Thyroid gland (tissue), 4 donors: ENCODE data around the gene TMEM8B. TPM values are rescaled to one million over a fixed set of nuclear protein-coding genes. Genes with fewer than 3 reads are reported as not detected.

ENCODE experiments used
- DNase-seq, 2 donors: peaks; one replicate each; pipeline ENCODE4 v3.0.0-alpha.2; 2019
- H3K27ac ChIP-seq, 3 donors: fragments of 200-600 bp; sonication (generic); 1 replicate in 2 of 3; 2 replicates in 1 of 3; pipeline ENCODE4 v1.5.1; 2016 to 2019; ENCODE audit warnings: mild to moderate bottlenecking in 1 of 3, moderate library complexity in 1 of 3
- H3K27me3 ChIP-seq: fragments of 200-600 bp; sonication (generic); one replicate; pipeline ENCODE4 v1.5.1; 2019
- H3K36me3 ChIP-seq, 2 donors: fragments of 200-600 bp; sonication (generic); one replicate each; pipeline ENCODE4 v1.5.1; 2016 to 2019
- H3K4me1 ChIP-seq, 2 donors: fragments of 200-600 bp; sonication (generic); one replicate each; pipeline ENCODE4 v1.5.1; 2017 to 2019
- H3K4me3 ChIP-seq, 3 donors: fragments of 200-600 bp; sonication (generic); replicated peaks in 1 of 3; 1 replicate in 2 of 3; 2 replicates in 1 of 3; pipeline ENCODE4 v1.5.1; 2016; ENCODE audit warnings: mild to moderate bottlenecking in 1 of 3
- H3K9me3 ChIP-seq: fragments of 200-600 bp; sonication (generic); one replicate; pipeline ENCODE4 v1.5.1; 2017
- POLR2A ChIP-seq, 2 donors: fragments of 450-650 bp; IDR thresholded peaks; one replicate each; pipeline ENCODE4 v1.6.1; 2017; ENCODE audit warnings: antibody characterized with exemption in 2 of 2, mild to moderate bottlenecking in 2 of 2, moderate library complexity in 1 of 2
- WGBS, 2 donors: methylation state at CpG; one replicate each; pipeline ENCODE4 v1.1.5; 2017; 5-methylcytosine and 5-hydroxymethylcytosine counted together
- intact Hi-C: fragments of 100-400 bp; cut with DNase I; formaldehyde crosslinking; loops from one replicate; pipeline ENCODE4 v1.15.1; 2023
- total RNA-seq, 4 donors: library from RNA; depleted of rRNA; stranded (reverse); fragments of >200 nt; gene quantifications; one replicate each; pipeline ENCODE4 v1.2.3, GENCODE V29; 2016
- TF ChIP-seq, protein P1 (sequence below), 6 experiments: fragments of 200-600 bp in 3 of 6; fragments of 450-650 bp in 3 of 6; sonication (generic) in 3 of 6; IDR thresholded peaks; one replicate each; pipeline ENCODE4 v1.5.1; 2016 to 2019; ENCODE audit warnings: antibody characterized with exemption in 6 of 6, mild to moderate bottlenecking in 2 of 6, inconsistent platforms in 1 of 6, moderate library complexity in 1 of 6

Gene TMEM8B
- total RNA-seq, 4 donors from 2014 or later, result 8.5 to 17.4 (median 15.8) TPM

DNA sequence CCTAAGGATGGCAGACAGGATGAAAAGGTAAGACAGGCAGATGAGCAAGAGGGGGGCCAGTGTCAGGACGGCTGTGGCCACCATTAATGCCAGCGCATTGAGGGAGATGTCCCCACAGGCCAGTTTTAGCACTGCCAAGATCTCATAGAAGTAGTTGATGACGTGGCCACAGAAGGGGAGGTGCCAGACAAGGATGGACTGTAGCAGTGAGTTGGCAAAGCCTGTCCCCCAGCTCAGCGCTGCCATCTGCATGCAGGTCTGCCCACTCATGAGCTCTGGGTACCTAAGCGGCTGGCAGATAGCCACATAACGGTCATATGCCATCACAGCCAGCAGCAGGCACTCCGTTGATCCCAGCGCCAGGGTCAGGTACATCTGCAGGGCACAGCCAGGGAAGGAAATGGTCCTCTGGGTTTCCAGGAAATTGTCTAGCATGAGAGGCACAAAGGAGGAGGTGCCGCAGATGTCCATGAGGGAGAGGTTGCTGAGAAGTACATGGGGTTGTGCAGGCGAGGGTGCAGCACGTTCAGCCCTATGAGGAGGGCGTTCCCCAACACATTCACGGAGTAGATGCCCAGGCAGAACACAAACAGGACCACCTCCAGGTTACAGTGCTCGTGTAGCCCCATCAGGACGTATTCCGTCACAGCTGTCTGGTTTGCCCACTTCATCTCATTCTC is 30.4 kb downstream of the TMEM8B start:
- no peaks in the 10 kb centered on the region for H3K9me3 ChIP-seq
- TF ChIP-seq, protein P1, sequence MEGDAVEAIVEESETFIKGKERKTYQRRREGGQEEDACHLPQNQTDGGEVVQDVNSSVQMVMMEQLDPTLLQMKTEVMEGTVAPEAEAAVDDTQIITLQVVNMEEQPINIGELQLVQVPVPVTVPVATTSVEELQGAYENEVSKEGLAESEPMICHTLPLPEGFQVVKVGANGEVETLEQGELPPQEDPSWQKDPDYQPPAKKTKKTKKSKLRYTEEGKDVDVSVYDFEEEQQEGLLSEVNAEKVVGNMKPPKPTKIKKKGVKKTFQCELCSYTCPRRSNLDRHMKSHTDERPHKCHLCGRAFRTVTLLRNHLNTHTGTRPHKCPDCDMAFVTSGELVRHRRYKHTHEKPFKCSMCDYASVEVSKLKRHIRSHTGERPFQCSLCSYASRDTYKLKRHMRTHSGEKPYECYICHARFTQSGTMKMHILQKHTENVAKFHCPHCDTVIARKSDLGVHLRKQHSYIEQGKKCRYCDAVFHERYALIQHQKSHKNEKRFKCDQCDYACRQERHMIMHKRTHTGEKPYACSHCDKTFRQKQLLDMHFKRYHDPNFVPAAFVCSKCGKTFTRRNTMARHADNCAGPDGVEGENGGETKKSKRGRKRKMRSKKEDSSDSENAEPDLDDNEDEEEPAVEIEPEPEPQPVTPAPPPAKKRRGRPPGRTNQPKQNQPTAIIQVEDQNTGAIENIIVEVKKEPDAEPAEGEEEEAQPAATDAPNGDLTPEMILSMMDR (IDR thresholded peaks at IDR 0.05), result no peak
- no peak for TF ChIP-seq POLR2A (IDR thresholded peaks at IDR 0.05)
- DNase-seq, result peak; percentile 23 to 42
- no peaks in the 10 kb centered on the region for H3K36me3 ChIP-seq
- no peak overlapping the region for H3K27ac ChIP-seq
- H3K4me3 ChIP-seq, result no peak overlapping the region
- 59% methylated on average over 14 to 15 of the region's 16 CpGs for WGBS, 2 donors
- no peaks in the 10 kb centered on the region for H3K4me1 ChIP-seq
- intact Hi-C loops, result no loop called here
- H3K27me3 ChIP-seq, result no peaks in the 10 kb centered on the region

DNA sequence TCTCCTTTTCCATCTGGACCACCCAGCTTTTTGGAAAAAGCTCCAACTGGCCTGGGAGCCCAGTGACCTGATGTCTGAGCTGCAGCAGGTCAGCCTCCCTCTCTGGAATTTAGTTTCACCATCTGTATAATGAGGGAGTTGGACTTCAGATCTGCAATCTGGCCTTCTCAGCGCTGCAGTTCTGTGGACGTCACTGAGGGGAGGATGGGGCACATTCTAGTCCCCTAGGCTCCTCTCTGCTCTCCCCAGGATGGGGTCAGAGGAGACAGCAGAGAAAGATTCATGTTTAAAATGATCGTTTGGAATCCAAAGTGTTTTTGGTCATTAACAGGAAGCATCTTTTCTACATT is 30.9 kb downstream of the TMEM8B start:
- no peaks in the 10 kb centered on the region for H3K27me3 ChIP-seq
- H3K4me1 ChIP-seq, result no peaks in the 10 kb centered on the region
- WGBS, 2 donors, result 59 to 68% methylated on average over 3 of the region's 3 CpGs
- intact Hi-C loops, result no loop called here
- H3K4me3 ChIP-seq, result no peak overlapping the region
- no peak overlapping the region for H3K27ac ChIP-seq
- no peak for DNase-seq
- no peaks in the 10 kb centered on the region for H3K9me3 ChIP-seq
- TF ChIP-seq, protein P1 (IDR thresholded peaks at IDR 0.05), result no peak
- TF ChIP-seq POLR2A (IDR thresholded peaks at IDR 0.05), result no peak
- no peaks in the 10 kb centered on the region for H3K36me3 ChIP-seq

DNA sequence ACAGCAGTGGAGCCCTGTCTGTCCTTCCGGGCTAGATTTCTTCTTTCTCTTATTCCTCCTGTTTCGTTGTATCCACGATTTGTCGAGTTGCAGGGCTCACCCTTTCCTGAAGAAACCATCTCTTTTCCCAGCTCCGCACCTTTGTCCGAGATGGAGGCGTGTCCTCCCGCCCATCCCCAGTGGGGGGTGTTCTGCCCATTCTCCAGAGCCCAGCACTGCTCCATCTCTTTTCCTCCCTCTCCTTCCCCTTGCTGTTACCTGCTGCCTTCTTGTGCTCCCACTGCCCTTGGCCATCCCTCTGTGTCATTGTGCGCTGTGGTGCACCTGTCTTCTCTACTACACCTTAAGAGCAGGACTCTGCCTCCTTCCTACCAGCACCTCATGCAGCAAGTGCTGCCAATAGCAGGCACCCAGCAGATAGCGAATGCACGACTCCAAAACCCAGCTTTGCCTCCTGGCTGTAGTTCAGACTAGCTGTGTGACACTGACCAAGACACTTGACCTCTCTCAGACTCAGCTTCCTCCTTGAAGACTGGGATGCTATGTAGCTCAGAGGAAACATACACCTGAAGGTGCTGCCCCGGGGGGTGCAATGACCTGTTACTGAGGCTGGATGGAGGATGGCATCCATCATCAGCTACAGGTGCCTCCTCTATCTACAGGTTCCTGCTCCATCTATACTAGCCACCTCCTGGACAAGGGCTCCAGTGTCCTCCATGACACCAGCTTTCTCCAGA is 32.3 kb downstream of the TMEM8B start:
- Histone ChIP-seq H3K9me3 (no peaks in the 10 kb centered on the region), H3K27me3 (no peaks in the 10 kb centered on the region), H3K4me3 (no peak overlapping the region), H3K36me3 (no peaks in the 10 kb centered on the region), H3K4me1 (no peaks in the 10 kb centered on the region), H3K27ac (no peak overlapping the region)
- no peak for DNase-seq
- intact Hi-C loops, result no loop called here
- WGBS, 2 donors, result 69 to 74% methylated on average over 12 of the region's 12 CpGs
- TF ChIP-seq POLR2A (IDR thresholded peaks at IDR 0.05), result no peak
- TF ChIP-seq, protein P1 (IDR thresholded peaks at IDR 0.05), result no peak

DNA sequence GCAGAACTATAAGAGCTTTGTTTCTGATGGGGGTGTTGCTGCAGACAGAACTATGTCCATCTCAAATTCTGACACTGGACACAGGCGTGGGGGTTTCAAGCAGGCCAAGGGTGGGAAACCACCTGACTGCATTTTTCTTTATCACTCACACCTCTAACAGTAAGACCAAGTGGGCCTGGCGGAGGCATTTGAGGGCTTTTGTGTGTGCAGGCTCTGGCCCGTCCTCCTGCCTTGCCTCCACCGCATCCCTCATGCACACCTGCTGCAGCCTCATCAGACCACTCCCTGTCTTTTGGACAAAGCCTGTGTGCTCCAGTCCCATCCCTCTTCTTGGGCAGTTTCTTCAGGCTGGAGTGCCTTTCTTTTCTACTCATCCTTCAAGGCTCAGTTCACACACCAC is 33.3 kb downstream of the TMEM8B start:
- intact Hi-C loops, result no loop called here
- DNase-seq, result no peak
- H3K27ac ChIP-seq, result no peak overlapping the region
- H3K4me3 ChIP-seq, result no peak overlapping the region
- TF ChIP-seq POLR2A (IDR thresholded peaks at IDR 0.05), result no peak
- TF ChIP-seq, protein P1 (IDR thresholded peaks at IDR 0.05), result no peak
- H3K36me3 ChIP-seq, result no peaks in the 10 kb centered on the region
- no peaks in the 10 kb centered on the region for H3K27me3 ChIP-seq
- no peaks in the 10 kb centered on the region for H3K4me1 ChIP-seq
- H3K9me3 ChIP-seq, result no peaks in the 10 kb centered on the region
- 76 to 78% methylated on average over 4 of the region's 4 CpGs for WGBS, 2 donors

DNA sequence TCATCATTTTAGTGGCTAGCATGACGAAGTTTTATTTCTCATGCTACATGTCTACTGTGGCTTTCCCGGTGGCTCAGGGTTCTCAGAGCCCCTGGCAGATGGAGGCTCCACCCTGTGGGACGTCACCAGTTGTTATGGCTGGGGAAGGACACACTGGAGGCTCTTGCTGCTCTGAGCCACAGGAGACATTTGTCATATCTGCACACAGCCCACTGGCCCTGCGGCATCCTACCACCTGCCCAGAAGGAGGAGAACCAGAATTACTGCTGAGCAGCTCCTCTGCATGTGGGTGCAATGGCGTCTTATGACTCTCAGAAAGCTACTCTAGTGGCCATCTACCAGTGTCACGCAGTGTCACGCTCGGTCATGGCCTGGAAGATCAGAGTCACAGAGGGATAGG is 34.6 kb downstream of the TMEM8B start:
- Histone ChIP-seq H3K9me3 (no peaks in the 10 kb centered on the region), H3K27me3 (no peaks in the 10 kb centered on the region), H3K36me3 (no peaks in the 10 kb centered on the region), H3K4me3 (no peak overlapping the region), H3K4me1 (no peaks in the 10 kb centered on the region), H3K27ac (no peak overlapping the region)
- no peak for DNase-seq
- 57 to 65% methylated on average over 8 of the region's 8 CpGs for WGBS, 2 donors
- intact Hi-C loops, result no loop called here
- TF ChIP-seq, protein P1 (IDR thresholded peaks at IDR 0.05), result no peak
- no peak for TF ChIP-seq POLR2A (IDR thresholded peaks at IDR 0.05)
